Esophagus squamous epithelium (tissue), 5 donors: ENCODE data around the gene NDUFS3. TPM values are rescaled to one million over a fixed set of nuclear protein-coding genes. Genes with fewer than 3 reads are reported as not detected.

Experiments
- DNase-seq: peaks from one replicate; lab custom pipeline; 2025; lab: John Stamatoyannopoulos, UW
- H3K27ac ChIP-seq, 4 donors: fragments of 200-600 bp; sonication (generic); one replicate each; pipeline ENCODE4 v1.5.1; 2016 to 2019; ENCODE audit warnings: mild to moderate bottlenecking in 1 of 4
- H3K27me3 ChIP-seq, 4 donors: fragments of 200-600 bp; sonication (generic); 1 replicate in 3 of 4; 2 replicates in 1 of 4; pipeline versions ENCODE4 v1.5.1 to v1.6.0; 2017 to 2021; ENCODE audit warnings: antibody characterized with exemption in 1 of 4
- H3K36me3 ChIP-seq, 3 donors: fragments of 200-600 bp; sonication (generic); one replicate each; pipeline ENCODE4 v1.5.1; 2016 to 2019
- H3K4me1 ChIP-seq, 3 donors: fragments of 200-600 bp; sonication (generic); one replicate each; pipeline ENCODE4 v1.5.1; 2017 to 2019
- H3K4me3 ChIP-seq, 4 donors: fragments of 200-600 bp; sonication (generic); 1 replicate in 3 of 4; 2 replicates in 1 of 4; pipeline ENCODE4 v1.5.1; 2016 to 2019; ENCODE audit warnings: mild to moderate bottlenecking in 2 of 4, moderate library complexity in 1 of 4
- H3K9me3 ChIP-seq, 3 donors: fragments of 200-600 bp; sonication (generic); one replicate each; pipeline ENCODE4 v1.5.1; 2016 to 2019
- POLR2A ChIP-seq, 4 donors: fragments of 450-650 bp; IDR thresholded peaks; one replicate each; pipeline ENCODE4 v1.6.1; 2017; ENCODE audit warnings: antibody characterized with exemption in 4 of 4, mild to moderate bottlenecking in 4 of 4, moderate library complexity in 3 of 4
- WGBS, 2 donors: methylation state at CpG; one replicate each; pipeline ENCODE4 v1.1.5; 2018; 5-methylcytosine and 5-hydroxymethylcytosine counted together
- intact Hi-C: fragments of 100-400 bp; cut with DNase I; formaldehyde crosslinking; loops from one replicate; pipeline ENCODE4 v1.15.0; 2022
- total RNA-seq, 4 donors: library from RNA; depleted of rRNA; stranded (reverse); fragments of >200 nt; gene quantifications; one replicate each; pipeline ENCODE4 v1.1.0, GENCODE V29; 2016
- TF ChIP-seq, protein P1 (sequence below), 6 experiments: fragments of 450-650 bp in 4 of 6; fragments of 200-600 bp in 2 of 6; sonication (generic) in 2 of 6; IDR thresholded peaks; one replicate each; pipeline ENCODE4 v1.5.1; 2016 to 2019; ENCODE audit warnings: antibody characterized with exemption in 6 of 6, mild to moderate bottlenecking in 4 of 6, moderate library complexity in 4 of 6
- donor health status: DM: yes; HTN: yes; CAD: no.

NDUFS3 gene
- total RNA-seq, 4 donors from 2014 or later: 65.5 to 89.9 (median 83.6) TPM

DNA sequence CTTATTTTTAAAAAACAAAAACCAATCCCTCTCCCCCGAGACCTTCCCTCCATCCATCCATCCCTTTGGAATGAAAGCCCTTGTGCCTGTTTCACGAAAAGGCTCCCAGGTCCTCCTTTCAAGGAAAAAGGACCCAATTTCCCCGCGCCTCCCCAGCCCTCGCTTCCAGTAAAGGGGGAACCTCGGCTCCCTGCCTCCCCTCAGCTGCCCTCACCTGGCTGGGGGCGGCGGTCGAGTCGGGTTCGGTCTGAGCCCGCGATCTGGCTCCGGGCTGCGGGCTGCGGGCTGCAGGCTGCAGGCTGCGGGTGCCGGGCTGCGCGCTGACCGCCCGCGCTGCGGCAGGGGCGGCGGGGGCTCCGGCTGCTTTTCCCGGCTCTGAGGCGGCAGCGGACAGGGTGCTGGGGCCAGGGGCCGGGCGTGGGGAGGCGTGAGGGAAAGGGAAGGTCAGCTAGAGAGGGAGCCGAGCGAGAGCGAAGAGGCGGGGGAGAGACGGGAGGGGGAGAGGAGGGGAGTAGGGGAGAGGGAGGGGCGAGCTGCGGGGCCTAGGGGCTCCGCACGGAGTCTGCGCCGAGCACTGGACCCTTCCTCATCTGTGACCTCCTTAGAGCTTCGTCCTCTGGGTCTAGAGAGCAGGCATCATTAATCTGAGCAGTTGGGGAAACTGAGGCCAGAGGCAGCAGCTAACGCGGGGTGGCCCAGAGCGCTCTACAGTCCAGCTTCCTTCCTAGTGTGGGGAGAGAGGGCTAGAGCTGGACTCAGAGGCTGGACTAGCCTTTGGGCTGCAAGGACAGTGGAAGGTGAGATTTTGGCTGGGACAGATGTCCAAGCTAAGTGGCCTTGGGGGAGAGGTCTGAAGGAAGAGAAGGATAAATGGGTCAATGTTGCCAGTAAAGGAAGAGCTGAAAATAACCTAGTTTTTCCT lies 15.3 kb downstream of the NDUFS3 start, which contains the start of gene C1QTNF4:
C1QTNF4 (minus strand) TSS at position 478 of the 922 bp plus-strand sequence. CDS start 3,601 bp downstream, outside the sequence.
- no peak for DNase-seq
- Histone ChIP-seq H3K4me1 (peaks cover 6 to 29% (median 7%) of the 10 kb centered on the region in 3 donors), H3K4me3 (peak within 1 kb of the TSS in 2 of 4 donors; percentile 35 to 57), H3K9me3 (peaks cover 0 to 4% (median 0%) of the 10 kb centered on the region in 3 donors), H3K27ac (no peak within 1 kb of the TSS), H3K36me3 (no peaks in the 10 kb centered on the region), H3K27me3 (peaks cover 0 to 72% (median 8%) of the 10 kb centered on the region in 4 donors)
- WGBS, 2 donors: 8 to 15% methylated on average over 15 to 19 of the region's 48 CpGs
- TF ChIP-seq, protein P1, sequence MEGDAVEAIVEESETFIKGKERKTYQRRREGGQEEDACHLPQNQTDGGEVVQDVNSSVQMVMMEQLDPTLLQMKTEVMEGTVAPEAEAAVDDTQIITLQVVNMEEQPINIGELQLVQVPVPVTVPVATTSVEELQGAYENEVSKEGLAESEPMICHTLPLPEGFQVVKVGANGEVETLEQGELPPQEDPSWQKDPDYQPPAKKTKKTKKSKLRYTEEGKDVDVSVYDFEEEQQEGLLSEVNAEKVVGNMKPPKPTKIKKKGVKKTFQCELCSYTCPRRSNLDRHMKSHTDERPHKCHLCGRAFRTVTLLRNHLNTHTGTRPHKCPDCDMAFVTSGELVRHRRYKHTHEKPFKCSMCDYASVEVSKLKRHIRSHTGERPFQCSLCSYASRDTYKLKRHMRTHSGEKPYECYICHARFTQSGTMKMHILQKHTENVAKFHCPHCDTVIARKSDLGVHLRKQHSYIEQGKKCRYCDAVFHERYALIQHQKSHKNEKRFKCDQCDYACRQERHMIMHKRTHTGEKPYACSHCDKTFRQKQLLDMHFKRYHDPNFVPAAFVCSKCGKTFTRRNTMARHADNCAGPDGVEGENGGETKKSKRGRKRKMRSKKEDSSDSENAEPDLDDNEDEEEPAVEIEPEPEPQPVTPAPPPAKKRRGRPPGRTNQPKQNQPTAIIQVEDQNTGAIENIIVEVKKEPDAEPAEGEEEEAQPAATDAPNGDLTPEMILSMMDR (IDR thresholded peaks at IDR 0.05): no peak
- no peak for TF ChIP-seq POLR2A (IDR thresholded peaks at IDR 0.05)
- intact Hi-C loops: no loop called here

DNA sequence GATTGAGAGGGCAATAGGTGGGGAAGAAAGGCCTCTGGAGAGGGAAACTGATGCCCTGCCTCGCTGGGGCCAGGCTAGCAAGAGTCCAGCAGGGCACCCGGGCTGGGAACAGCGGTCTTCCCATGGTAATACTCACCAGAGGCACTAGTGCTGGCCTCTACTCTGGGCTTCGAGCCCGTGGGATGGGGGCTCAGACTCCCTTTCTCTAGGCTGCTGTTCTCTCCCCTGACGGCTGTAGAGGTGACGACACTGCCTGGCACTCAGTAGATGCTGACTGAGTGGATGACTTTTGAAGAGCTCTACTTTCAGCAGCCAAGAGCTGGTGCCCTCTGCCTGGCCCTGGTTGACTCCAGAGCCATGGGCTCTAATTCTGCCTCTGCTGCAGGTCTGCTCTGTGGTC lies 16.2 kb downstream of the NDUFS3 start:
- peaks cover 0 to 4% (median 0%) of the 10 kb centered on the region in 3 donors for H3K9me3 ChIP-seq
- WGBS, 2 donors: 79 to 95% methylated on average over 3 to 5 of the region's 7 CpGs
- intact Hi-C loops: no loop called here
- H3K27ac ChIP-seq: no peak overlapping the region
- H3K4me1 ChIP-seq: peaks cover 6 to 24% (median 7%) of the 10 kb centered on the region in 3 donors
- H3K36me3 ChIP-seq: no peaks in the 10 kb centered on the region
- no peak overlapping the region for H3K4me3 ChIP-seq
- no peak for DNase-seq
- peaks cover 0 to 64% (median 8%) of the 10 kb centered on the region in 4 donors for H3K27me3 ChIP-seq
- TF ChIP-seq, protein P1 (IDR thresholded peaks at IDR 0.05): no peak
- no peak for TF ChIP-seq POLR2A (IDR thresholded peaks at IDR 0.05)

DNA sequence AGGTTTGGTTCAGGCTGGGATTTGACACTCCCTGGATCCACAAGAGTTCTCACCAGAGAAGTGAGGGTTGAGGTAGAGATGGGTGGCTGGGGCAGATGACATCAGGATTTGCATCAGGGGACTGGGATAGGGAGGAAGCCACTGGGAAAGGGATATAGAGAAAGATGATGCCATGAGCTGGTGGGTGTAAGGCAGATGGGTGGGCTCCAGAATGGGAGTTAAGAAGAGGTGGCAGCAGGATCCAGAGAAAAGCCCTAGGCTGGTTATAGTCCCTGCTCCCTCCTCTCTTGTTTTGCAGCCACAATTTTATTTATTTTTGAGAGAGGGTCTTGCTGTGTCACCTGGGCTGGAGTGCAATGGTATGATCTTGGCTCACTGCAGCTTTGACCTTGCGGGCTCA lies 17.1 kb downstream of the NDUFS3 start:
- TF ChIP-seq, protein P1 (IDR thresholded peaks at IDR 0.05): no peak
- TF ChIP-seq POLR2A (IDR thresholded peaks at IDR 0.05): no peak
- Histone ChIP-seq H3K36me3 (no peaks in the 10 kb centered on the region), H3K4me1 (peaks cover 6 to 20% (median 7%) of the 10 kb centered on the region in 3 donors), H3K9me3 (no peaks in the 10 kb centered on the region), H3K27me3 (peaks cover 0 to 54% (median 8%) of the 10 kb centered on the region in 4 donors), H3K4me3 (no peak overlapping the region), H3K27ac (no peak overlapping the region)
- intact Hi-C loops: no loop called here
- WGBS, 2 donors: 100% methylated on average over 1 of the region's 1 CpG
- no peak for DNase-seq

DNA sequence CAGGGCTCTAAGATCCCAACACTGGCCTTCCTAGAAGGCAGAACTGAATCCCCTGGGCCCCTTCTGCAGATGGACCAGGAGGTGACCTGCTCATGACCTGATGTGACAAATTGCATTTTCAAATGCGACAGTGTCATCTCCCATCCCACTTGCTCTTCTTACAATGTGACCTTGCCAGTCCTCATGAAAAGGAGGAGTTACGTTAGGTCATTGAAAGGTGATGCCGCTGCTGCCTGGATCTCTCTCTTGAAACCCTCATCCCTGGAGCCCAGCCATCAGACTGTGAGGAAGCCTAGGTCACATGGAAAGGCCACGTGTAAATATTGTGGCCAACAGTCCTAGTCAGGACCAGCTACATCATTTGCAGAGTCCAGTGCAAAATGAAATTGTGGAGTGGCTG lies 21.0 kb downstream of the NDUFS3 start:
- DNase-seq: no peak
- intact Hi-C loops: no loop called here
- TF ChIP-seq, protein P1 (IDR thresholded peaks at IDR 0.05): no peak
- no peak for TF ChIP-seq POLR2A (IDR thresholded peaks at IDR 0.05)
- H3K27me3 ChIP-seq: peaks cover 0 to 15% (median 0%) of the 10 kb centered on the region in 4 donors
- no peaks in the 10 kb centered on the region for H3K36me3 ChIP-seq
- H3K4me3 ChIP-seq: no peak overlapping the region
- no peak overlapping the region for H3K27ac ChIP-seq
- H3K4me1 ChIP-seq: peaks cover 0 to 3% (median 0%) of the 10 kb centered on the region in 3 donors
- WGBS, 2 donors: 76 to 93% methylated on average over 2 to 4 of the region's 4 CpGs
- H3K9me3 ChIP-seq: no peaks in the 10 kb centered on the region

DNA sequence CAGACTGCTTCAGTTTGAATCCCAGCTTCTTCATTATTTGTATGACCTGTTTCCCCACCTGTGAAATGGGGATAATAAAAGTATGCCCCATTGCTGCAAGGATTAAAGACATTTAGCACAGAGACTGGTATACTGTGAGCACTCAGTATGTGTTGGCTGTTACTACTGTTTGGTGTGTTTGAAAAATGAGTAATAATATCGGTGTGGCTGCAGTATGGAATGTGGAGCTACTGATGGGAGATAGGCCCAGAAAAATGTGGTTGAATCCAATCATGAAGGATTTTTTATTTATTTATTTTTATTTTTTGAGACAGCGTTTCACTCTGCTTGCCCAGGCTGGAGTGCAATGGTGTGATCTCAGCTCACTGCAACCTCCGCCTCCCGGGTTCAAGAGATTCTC lies 24.4 kb downstream of the NDUFS3 start:
- Histone ChIP-seq H3K36me3 (no peaks in the 10 kb centered on the region), H3K27me3 (no peaks in the 10 kb centered on the region), H3K4me3 (no peak overlapping the region), H3K9me3 (no peaks in the 10 kb centered on the region), H3K27ac (no peak overlapping the region), H3K4me1 (peaks cover 0 to 3% (median 0%) of the 10 kb centered on the region in 3 donors)
- intact Hi-C loops: no loop called here
- TF ChIP-seq, protein P1 (IDR thresholded peaks at IDR 0.05): no peak
- TF ChIP-seq POLR2A (IDR thresholded peaks at IDR 0.05): no peak
- 82 to 86% methylated on average over 4 of the region's 4 CpGs for WGBS, 2 donors
- DNase-seq: no peak
